GM12892 (cell line): ENCODE measurements around the gene BRCA2.

Experiments used
- POLR2A ChIP-seq: IDR thresholded peaks from 2 replicates; pipeline ENCODE4 v1.6.1; 2011; ENCODE audit warnings: low read depth, low read length, control low read depth
- POLR2AphosphoS5 ChIP-seq: IDR thresholded peaks from 2 replicates; pipeline ENCODE4 v1.6.1; 2011; ENCODE audit warnings: low read depth, low read length, control low read depth
- TAF1 ChIP-seq: IDR thresholded peaks from 2 replicates; pipeline ENCODE4 v1.6.1; 2011; ENCODE audit warnings: low read depth, mild to moderate bottlenecking, control low read depth, low read length, borderline replicate concordance

DNA sequence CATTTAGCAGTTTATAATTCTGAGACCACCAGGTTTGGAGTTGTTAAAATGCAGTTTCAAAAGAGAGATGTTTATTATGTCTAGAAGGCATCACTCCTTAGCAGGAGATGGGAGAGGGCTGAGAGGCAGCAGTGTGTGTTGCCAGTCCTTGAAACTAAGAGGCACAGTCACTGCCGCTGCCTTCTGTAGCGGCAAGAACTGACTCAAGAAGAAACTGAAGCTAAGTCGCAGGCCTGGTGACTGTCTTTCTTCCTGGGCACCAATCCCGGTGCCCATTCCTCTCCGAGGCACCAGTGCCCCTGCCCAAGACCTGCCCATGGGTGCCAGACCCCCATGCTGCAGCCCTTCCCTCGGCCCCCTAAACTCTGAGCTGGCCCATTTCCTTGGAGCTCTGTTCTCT, 92.5 kb downstream of the BRCA2 start:
- no peak for TF ChIP-seq POLR2A
- TF ChIP-seq POLR2AphosphoS5, result no peak
- TF ChIP-seq TAF1, result no peak
